Stimulated activated CD8-positive, alpha-beta memory T cell treated with anti-CD3 and anti-CD28 coated beads, Interleukin-15, amount 100 ng/mL, for 24 hours (primary cell): ENCODE data around the gene RASGRF2.
"Not testable (repeated sequence)": the region's sequence is repeated elsewhere in the genome, so short reads cannot be mapped to it uniquely, and the experiment has no call there.

ENCODE experiments used
- DNase-seq: peaks from one replicate; pipeline ENCODE4 v3.0.0-alpha.2; 2020; ENCODE audit warnings: low read depth

The RASGRF2 gene

GRCh38 chr5:81075041-81075440 lies 114.9 kb downstream of the RASGRF2 start:
- DNase-seq, result no peak

- no peak for DNase-seq
These were observed 116.9 kb downstream of the RASGRF2 start for GRCh38 chr5:81077105-81077504.

GRCh38 chr5:81078930-81079329 lies 118.8 kb downstream of the RASGRF2 start:
- no peak for DNase-seq

- DNase-seq, result no peak
These were observed 120.8 kb downstream of the RASGRF2 start for GRCh38 chr5:81080809-81081460.

GRCh38 chr5:81081461-81081835 lies 121.3 kb downstream of the RASGRF2 start:
- DNase-seq, result no peak

GRCh38 chr5:81086881-81087281 lies 126.7 kb downstream of the RASGRF2 start:
- DNase-seq, result no peak

- DNase-seq, result no peak
These were observed 131.0 kb downstream of the RASGRF2 start for GRCh38 chr5:81091199-81091598.

- DNase-seq, result no peak
These were observed 133.5 kb downstream of the RASGRF2 start for GRCh38 chr5:81093536-81094196.

- DNase-seq, result no peak
These were observed 135.7 kb downstream of the RASGRF2 start for GRCh38 chr5:81095835-81096234.

- DNase-seq, result no peak
These were observed 137.6 kb downstream of the RASGRF2 start for GRCh38 chr5:81097713-81098112.

- no peak for DNase-seq
These were observed 145.2 kb downstream of the RASGRF2 start for GRCh38 chr5:81105261-81105877.

GRCh38 chr5:81115261-81115660 lies 155.1 kb downstream of the RASGRF2 start:
- DNase-seq, result no peak

GRCh38 chr5:81117566-81117965 lies 157.4 kb downstream of the RASGRF2 start:
- no peak for DNase-seq

- DNase-seq, result no peak
These were observed 161.1 kb downstream of the RASGRF2 start for GRCh38 chr5:81121273-81121672.

GRCh38 chr5:81121836-81122630 lies 161.9 kb downstream of the RASGRF2 start:
- no peak for DNase-seq

GRCh38 chr5:81124689-81125088 lies 164.5 kb downstream of the RASGRF2 start:
- DNase-seq, result not testable (repeated sequence)

- DNase-seq, result no peak
These were observed 165.8 kb downstream of the RASGRF2 start for GRCh38 chr5:81125959-81126358.

- DNase-seq, result no peak
These were observed 168.3 kb downstream of the RASGRF2 start for GRCh38 chr5:81128416-81128815.

- no peak for DNase-seq
These were observed 172.2 kb downstream of the RASGRF2 start for GRCh38 chr5:81132381-81132780.

GRCh38 chr5:81134066-81134465 lies 173.9 kb downstream of the RASGRF2 start:
- DNase-seq, result no peak

GRCh38 chr5:81134566-81134965 lies 174.4 kb downstream of the RASGRF2 start:
- DNase-seq, result no peak

GRCh38 chr5:81136557-81136956 lies 176.4 kb downstream of the RASGRF2 start:
- DNase-seq, result no peak

GRCh38 chr5:81137833-81138232 lies 177.7 kb downstream of the RASGRF2 start:
- no peak for DNase-seq
